HEK293 (cell line): ENCODE results near the gene KRT79.

Experiments
- CTCF ChIA-PET: fragments of 350-600 bp; formaldehyde crosslinking; extraction: SDS; loops from one replicate; lab custom pipeline; 2021; ENCODE audit warnings: antibody characterized with exemption; lab: Yijun Ruan, JAX
- POLR2A ChIA-PET: fragments of 300-600 bp; formaldehyde crosslinking; extraction: SDS; loops from one replicate; lab custom pipeline; 2020; ENCODE audit warnings: antibody characterized with exemption, inconsistent platforms; lab: Yijun Ruan, JAX
- H3K27ac ChIP-seq: fragments of 200-500 bp; sonication (Bioruptor generic); 2 replicates; pipeline ENCODE4 v1.5.1; 2014; ENCODE audit warnings: low read depth, low read length, control low read depth, inconsistent platforms; ENCODE audit errors: extremely low read depth
- H3K36me3 ChIP-seq, 2 experiments: fragments of 200-500 bp in 1 of 2; sonication (Bioruptor generic) in 1 of 2; 1 replicate in 1 of 2; 2 replicates in 1 of 2; pipeline ENCODE4 v1.5.1; 2014 to 2017; ENCODE audit warnings: inconsistent platforms in 2 of 2, low read length in 2 of 2; ENCODE audit not compliant: control insufficient read depth in 2 of 2, insufficient read depth in 1 of 2
- H3K4me1 ChIP-seq: fragments of 200-500 bp; sonication (Bioruptor generic); 2 replicates; pipeline ENCODE4 v1.5.1; 2014; ENCODE audit warnings: mild to moderate bottlenecking, low read length, inconsistent platforms; ENCODE audit not compliant: control insufficient read depth, insufficient read depth
- H3K4me3 ChIP-seq: 2 replicates; pipeline ENCODE4 v1.5.1; 2011; ENCODE audit warnings: low read depth, mild to moderate bottlenecking, control low read depth, low read length, moderate library complexity
- H3K9me3 ChIP-seq: fragments of 200-500 bp; sonication (Bioruptor generic); 2 replicates; pipeline ENCODE4 v1.5.1; 2014; ENCODE audit warnings: low read depth, low read length, inconsistent platforms; ENCODE audit not compliant: control insufficient read depth, insufficient read depth
- BCL11B ChIP-seq: fragments of 450-650 bp; formaldehyde crosslinking; IDR thresholded peaks from 2 replicates; pipeline ENCODE4 v1.5.1; 2016; ENCODE audit warnings: low read depth, missing biosample characterization, missing genetic modification characterization
- KLF16 ChIP-seq: fragments of 450-650 bp; formaldehyde crosslinking; IDR thresholded peaks from 2 replicates; pipeline ENCODE4 v1.5.1; 2017; ENCODE audit warnings: missing biosample characterization, missing genetic modification characterization
- SP3 ChIP-seq: fragments of 450-650 bp; formaldehyde crosslinking; IDR thresholded peaks from 2 replicates; pipeline ENCODE4 v1.5.1; 2016; ENCODE audit warnings: missing biosample characterization, missing genetic modification characterization
- ZBTB8A ChIP-seq: fragments of 450-650 bp; formaldehyde crosslinking; IDR thresholded peaks from 2 replicates; pipeline ENCODE4 v1.5.1; 2016; ENCODE audit warnings: missing biosample characterization, missing genetic modification characterization
- ZNF292 ChIP-seq: fragments of 450-650 bp; formaldehyde crosslinking; IDR thresholded peaks from 2 replicates; pipeline ENCODE4 v1.5.1; 2016; ENCODE audit warnings: low read depth, missing biosample characterization, missing genetic modification characterization, borderline replicate concordance
- ZNF341 ChIP-seq: fragments of 450-650 bp; formaldehyde crosslinking; IDR thresholded peaks from 2 replicates; pipeline ENCODE4; 2016; ENCODE audit warnings: low read depth, missing biosample characterization, missing genetic modification characterization
- ZNF350 ChIP-seq: fragments of 450-650 bp; formaldehyde crosslinking; IDR thresholded peaks from 2 replicates; pipeline ENCODE4 v1.5.0; 2017; ENCODE audit warnings: missing biosample characterization, mild to moderate bottlenecking, missing genetic modification characterization
- ZNF354C ChIP-seq: fragments of 450-650 bp; formaldehyde crosslinking; IDR thresholded peaks from 2 replicates; pipeline ENCODE4 v1.5.1; 2016; ENCODE audit warnings: missing biosample characterization, missing genetic modification characterization, low read depth, borderline replicate concordance
- ZNF37A ChIP-seq: fragments of 450-650 bp; IDR thresholded peaks from 2 replicates; pipeline ENCODE4 v1.5.1; 2018; ENCODE audit warnings: missing biosample characterization, missing genetic modification characterization
- ZNF473 ChIP-seq: fragments of 450-650 bp; formaldehyde crosslinking; IDR thresholded peaks from 2 replicates; pipeline ENCODE4 v1.5.1; 2017; ENCODE audit warnings: missing biosample characterization, missing genetic modification characterization
- ZNF555 ChIP-seq: fragments of 450-650 bp; formaldehyde crosslinking; conservative IDR thresholded peaks from 2 replicates; pipeline ENCODE4 v1.5.1; 2017; ENCODE audit warnings: missing biosample characterization, mild to moderate bottlenecking, missing genetic modification characterization, inconsistent platforms
- ZNF624 ChIP-seq: fragments of 450-650 bp; formaldehyde crosslinking; IDR thresholded peaks from 2 replicates; pipeline ENCODE4 v1.5.1; 2017; ENCODE audit warnings: missing biosample characterization, missing genetic modification characterization
- ZNF660 ChIP-seq: fragments of 450-650 bp; IDR thresholded peaks from 2 replicates; pipeline ENCODE4 v1.5.1; 2018; ENCODE audit warnings: missing biosample characterization, mild to moderate bottlenecking, missing genetic modification characterization
- ZNF768 ChIP-seq: fragments of 450-650 bp; formaldehyde crosslinking; IDR thresholded peaks from 2 replicates; pipeline ENCODE4 v1.5.1; 2018; ENCODE audit warnings: missing biosample characterization, mild to moderate bottlenecking, missing genetic modification characterization
- ZNF837 ChIP-seq: fragments of 450-650 bp; formaldehyde crosslinking; IDR thresholded peaks from 2 replicates; pipeline ENCODE4 v1.5.1; 2016; ENCODE audit warnings: missing biosample characterization, missing genetic modification characterization
- ZNF843 ChIP-seq: fragments of 450-650 bp; formaldehyde crosslinking; IDR thresholded peaks from 2 replicates; pipeline ENCODE4 v1.5.1; 2016; ENCODE audit warnings: missing biosample characterization, missing genetic modification characterization
- TF ChIP-seq, protein P1 (sequence below): fragments of 450-650 bp; formaldehyde crosslinking; IDR thresholded peaks from 2 replicates; pipeline ENCODE4 v1.5.1; 2017; ENCODE audit warnings: missing biosample characterization, missing genetic modification characterization
- TF ChIP-seq, protein P2 (sequence below): fragments of 450-650 bp; formaldehyde crosslinking; IDR thresholded peaks from 2 replicates; pipeline ENCODE4 v1.5.1; 2016; ENCODE audit warnings: missing biosample characterization, missing genetic modification characterization
- TF ChIP-seq, protein P3 (sequence below): fragments of 450-650 bp; formaldehyde crosslinking; IDR thresholded peaks from 2 replicates; pipeline ENCODE4 v1.5.1; 2016; ENCODE audit warnings: missing biosample characterization, missing genetic modification characterization, low read depth
- TF ChIP-seq, protein P4 (sequence below): fragments of 450-650 bp; IDR thresholded peaks from 2 replicates; pipeline ENCODE4 v1.5.1; 2018; ENCODE audit warnings: missing biosample characterization, missing genetic modification characterization

Gene KRT79

DNA sequence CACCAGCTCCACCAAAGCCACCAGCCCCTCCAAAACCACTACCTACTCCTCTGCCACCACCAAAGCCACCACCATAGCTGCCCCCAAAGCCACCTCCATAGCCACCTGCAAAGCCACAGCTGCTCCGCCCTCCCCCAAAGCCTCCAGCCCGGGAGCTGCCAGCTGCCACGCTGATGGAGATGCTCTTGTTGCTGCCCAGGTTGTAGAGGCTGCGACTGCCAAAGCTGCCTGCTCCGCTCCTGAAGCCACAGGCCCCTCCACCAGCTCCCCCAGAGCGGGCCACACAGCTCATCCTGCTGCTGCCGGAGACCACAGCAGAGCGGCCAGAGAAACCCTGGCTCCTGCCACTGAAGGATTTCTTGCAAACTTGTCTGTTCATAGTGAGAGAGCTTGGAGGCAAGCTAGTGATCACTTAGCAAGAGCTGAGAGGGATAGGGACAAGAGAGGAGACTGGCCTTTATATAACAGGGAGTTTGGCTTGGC, 57.2 kb downstream of the KRT79 start, which contains the start of gene KRT76:
KRT76 (minus strand) TSS at position 433 of the 483 bp plus-strand sequence; CDS start at position 379, 54 bp downstream.
- Histone ChIP-seq H3K9me3 (no peaks in the 10 kb centered on the region), H3K4me1 (no peaks in the 10 kb centered on the region), H3K4me3 (no peak within 1 kb of the TSS), H3K36me3 (no peaks in the 10 kb centered on the region), H3K27ac (no peak within 1 kb of the TSS)
- TF ChIP-seq ZNF292 (tag by site-specific recombination): no peak
- TF ChIP-seq BCL11B: no peak
- no peak for TF ChIP-seq ZNF341 (tag by site-specific recombination)
- no peak for TF ChIP-seq ZNF837
- no peak for TF ChIP-seq ZNF473 (tag by site-specific recombination)
- no peak for TF ChIP-seq ZNF555
- no peak for TF ChIP-seq KLF16
- no peak for TF ChIP-seq ZNF350 (tag by site-specific recombination)
- no peak for TF ChIP-seq ZNF768 (tag by site-specific recombination)
- TF ChIP-seq, protein P1, sequence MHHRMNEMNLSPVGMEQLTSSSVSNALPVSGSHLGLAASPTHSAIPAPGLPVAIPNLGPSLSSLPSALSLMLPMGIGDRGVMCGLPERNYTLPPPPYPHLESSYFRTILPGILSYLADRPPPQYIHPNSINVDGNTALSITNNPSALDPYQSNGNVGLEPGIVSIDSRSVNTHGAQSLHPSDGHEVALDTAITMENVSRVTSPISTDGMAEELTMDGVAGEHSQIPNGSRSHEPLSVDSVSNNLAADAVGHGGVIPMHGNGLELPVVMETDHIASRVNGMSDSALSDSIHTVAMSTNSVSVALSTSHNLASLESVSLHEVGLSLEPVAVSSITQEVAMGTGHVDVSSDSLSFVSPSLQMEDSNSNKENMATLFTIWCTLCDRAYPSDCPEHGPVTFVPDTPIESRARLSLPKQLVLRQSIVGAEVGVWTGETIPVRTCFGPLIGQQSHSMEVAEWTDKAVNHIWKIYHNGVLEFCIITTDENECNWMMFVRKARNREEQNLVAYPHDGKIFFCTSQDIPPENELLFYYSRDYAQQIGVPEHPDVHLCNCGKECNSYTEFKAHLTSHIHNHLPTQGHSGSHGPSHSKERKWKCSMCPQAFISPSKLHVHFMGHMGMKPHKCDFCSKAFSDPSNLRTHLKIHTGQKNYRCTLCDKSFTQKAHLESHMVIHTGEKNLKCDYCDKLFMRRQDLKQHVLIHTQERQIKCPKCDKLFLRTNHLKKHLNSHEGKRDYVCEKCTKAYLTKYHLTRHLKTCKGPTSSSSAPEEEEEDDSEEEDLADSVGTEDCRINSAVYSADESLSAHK (tag by site-specific recombination): no peak
- no peak for TF ChIP-seq ZNF660
- TF ChIP-seq, protein P2, sequence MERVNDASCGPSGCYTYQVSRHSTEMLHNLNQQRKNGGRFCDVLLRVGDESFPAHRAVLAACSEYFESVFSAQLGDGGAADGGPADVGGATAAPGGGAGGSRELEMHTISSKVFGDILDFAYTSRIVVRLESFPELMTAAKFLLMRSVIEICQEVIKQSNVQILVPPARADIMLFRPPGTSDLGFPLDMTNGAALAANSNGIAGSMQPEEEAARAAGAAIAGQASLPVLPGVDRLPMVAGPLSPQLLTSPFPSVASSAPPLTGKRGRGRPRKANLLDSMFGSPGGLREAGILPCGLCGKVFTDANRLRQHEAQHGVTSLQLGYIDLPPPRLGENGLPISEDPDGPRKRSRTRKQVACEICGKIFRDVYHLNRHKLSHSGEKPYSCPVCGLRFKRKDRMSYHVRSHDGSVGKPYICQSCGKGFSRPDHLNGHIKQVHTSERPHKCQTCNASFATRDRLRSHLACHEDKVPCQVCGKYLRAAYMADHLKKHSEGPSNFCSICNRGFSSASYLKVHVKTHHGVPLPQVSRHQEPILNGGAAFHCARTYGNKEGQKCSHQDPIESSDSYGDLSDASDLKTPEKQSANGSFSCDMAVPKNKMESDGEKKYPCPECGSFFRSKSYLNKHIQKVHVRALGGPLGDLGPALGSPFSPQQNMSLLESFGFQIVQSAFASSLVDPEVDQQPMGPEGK (tag by site-specific recombination): no peak
- no peak for TF ChIP-seq SP3
- TF ChIP-seq, protein P3, sequence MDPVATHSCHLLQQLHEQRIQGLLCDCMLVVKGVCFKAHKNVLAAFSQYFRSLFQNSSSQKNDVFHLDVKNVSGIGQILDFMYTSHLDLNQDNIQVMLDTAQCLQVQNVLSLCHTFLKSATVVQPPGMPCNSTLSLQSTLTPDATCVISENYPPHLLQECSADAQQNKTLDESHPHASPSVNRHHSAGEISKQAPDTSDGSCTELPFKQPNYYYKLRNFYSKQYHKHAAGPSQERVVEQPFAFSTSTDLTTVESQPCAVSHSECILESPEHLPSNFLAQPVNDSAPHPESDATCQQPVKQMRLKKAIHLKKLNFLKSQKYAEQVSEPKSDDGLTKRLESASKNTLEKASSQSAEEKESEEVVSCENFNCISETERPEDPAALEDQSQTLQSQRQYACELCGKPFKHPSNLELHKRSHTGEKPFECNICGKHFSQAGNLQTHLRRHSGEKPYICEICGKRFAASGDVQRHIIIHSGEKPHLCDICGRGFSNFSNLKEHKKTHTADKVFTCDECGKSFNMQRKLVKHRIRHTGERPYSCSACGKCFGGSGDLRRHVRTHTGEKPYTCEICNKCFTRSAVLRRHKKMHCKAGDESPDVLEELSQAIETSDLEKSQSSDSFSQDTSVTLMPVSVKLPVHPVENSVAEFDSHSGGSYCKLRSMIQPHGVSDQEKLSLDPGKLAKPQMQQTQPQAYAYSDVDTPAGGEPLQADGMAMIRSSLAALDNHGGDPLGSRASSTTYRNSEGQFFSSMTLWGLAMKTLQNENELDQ (tag by site-specific recombination): no peak
- TF ChIP-seq, protein P4, sequence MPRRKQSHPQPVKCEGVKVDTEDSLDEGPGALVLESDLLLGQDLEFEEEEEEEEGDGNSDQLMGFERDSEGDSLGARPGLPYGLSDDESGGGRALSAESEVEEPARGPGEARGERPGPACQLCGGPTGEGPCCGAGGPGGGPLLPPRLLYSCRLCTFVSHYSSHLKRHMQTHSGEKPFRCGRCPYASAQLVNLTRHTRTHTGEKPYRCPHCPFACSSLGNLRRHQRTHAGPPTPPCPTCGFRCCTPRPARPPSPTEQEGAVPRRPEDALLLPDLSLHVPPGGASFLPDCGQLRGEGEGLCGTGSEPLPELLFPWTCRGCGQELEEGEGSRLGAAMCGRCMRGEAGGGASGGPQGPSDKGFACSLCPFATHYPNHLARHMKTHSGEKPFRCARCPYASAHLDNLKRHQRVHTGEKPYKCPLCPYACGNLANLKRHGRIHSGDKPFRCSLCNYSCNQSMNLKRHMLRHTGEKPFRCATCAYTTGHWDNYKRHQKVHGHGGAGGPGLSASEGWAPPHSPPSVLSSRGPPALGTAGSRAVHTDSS (tag by site-specific recombination): no peak
- no peak for TF ChIP-seq ZNF624 (tag by site-specific recombination)
- TF ChIP-seq ZNF37A (tag by site-specific recombination): no peak
- no peak for TF ChIP-seq ZNF843 (tag by site-specific recombination)
- TF ChIP-seq ZBTB8A (tag by site-specific recombination): no peak
- no peak for TF ChIP-seq ZNF354C (tag by site-specific recombination)
- CTCF ChIA-PET: interaction anchor here (1.0 kb wide), 1 partner anchor 94 kb away, joined by 5 read pairs; no protein-coding TSS in a partner anchor
- POLR2A ChIA-PET: no interaction called here
